Fibroblast of villous mesenchyme (primary cell): ENCODE measurements around the gene PILRB. TPM values are rescaled to one million over a fixed set of nuclear protein-coding genes. Genes with fewer than 3 reads are reported as not detected.

Experiments
- DNase-seq: peaks from one replicate; pipeline ENCODE4 v3.0.0-alpha.2; 2010; ENCODE audit warnings: low read depth
- H3K4me3 ChIP-seq: 2 replicates; pipeline ENCODE4 v1.5.1; 2011; ENCODE audit warnings: low read depth, mild to moderate bottlenecking, low read length
- total RNA-seq: library from RNA; depleted of rRNA; stranded (reverse); fragments of >200 nt; gene quantifications from 2 replicates; pipeline ENCODE4 v1.2.3, GENCODE V29; 2012
- TF ChIP-seq, protein P1 (sequence below): IDR thresholded peaks from 2 replicates; pipeline ENCODE4 v1.5.1; 2012; ENCODE audit warnings: low read depth, mild to moderate bottlenecking, low read length; ENCODE audit not compliant: insufficient read depth

The PILRB gene
- total RNA-seq, 1 donor: 11.7 TPM

DNA sequence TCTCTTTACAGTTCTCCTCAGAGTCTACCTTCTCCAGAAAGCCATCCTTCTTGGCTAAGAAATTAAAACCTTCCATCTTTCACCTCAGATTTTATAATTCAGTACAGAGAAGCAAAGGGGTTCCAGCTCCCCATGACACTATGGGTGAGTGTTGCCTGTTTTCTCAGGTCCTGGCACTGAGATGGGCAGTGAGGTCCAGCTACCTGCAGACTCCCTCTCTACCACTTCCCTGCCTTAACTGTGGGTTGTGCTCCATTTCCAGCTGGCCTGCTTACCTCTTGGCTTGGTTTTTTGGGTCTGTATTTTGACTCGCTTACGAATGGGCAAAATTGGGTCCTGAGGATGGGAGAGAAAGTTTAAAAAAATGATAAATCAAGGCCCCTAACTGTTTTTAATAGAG is 44.3 kb downstream of the PILRB start:
- no peak for DNase-seq
- TF ChIP-seq, protein P1, sequence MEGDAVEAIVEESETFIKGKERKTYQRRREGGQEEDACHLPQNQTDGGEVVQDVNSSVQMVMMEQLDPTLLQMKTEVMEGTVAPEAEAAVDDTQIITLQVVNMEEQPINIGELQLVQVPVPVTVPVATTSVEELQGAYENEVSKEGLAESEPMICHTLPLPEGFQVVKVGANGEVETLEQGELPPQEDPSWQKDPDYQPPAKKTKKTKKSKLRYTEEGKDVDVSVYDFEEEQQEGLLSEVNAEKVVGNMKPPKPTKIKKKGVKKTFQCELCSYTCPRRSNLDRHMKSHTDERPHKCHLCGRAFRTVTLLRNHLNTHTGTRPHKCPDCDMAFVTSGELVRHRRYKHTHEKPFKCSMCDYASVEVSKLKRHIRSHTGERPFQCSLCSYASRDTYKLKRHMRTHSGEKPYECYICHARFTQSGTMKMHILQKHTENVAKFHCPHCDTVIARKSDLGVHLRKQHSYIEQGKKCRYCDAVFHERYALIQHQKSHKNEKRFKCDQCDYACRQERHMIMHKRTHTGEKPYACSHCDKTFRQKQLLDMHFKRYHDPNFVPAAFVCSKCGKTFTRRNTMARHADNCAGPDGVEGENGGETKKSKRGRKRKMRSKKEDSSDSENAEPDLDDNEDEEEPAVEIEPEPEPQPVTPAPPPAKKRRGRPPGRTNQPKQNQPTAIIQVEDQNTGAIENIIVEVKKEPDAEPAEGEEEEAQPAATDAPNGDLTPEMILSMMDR: no peak
- H3K4me3 ChIP-seq: no peak overlapping the region

DNA sequence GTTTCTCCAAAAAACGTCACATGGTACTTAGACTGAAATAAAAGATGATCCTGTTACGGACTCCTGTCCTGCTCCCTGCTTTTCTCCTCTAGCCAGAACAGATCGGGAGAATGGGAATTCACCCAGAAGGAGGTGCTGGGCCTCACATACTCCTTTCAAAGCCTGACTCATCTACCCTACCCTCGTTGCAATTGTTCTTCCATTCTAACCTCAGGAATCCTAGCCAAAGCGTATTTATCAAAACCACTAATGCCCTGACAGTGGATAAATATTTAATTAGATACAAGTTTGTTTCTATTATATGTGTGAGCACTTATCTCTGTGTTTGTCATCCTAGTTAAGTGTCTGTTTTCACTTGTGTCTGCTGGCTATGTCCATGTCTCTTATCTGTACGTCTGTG is 48.9 kb downstream of the PILRB start:
- DNase-seq: peak; percentile 16
- H3K4me3 ChIP-seq: no peak overlapping the region
- TF ChIP-seq, protein P1: no peak

DNA sequence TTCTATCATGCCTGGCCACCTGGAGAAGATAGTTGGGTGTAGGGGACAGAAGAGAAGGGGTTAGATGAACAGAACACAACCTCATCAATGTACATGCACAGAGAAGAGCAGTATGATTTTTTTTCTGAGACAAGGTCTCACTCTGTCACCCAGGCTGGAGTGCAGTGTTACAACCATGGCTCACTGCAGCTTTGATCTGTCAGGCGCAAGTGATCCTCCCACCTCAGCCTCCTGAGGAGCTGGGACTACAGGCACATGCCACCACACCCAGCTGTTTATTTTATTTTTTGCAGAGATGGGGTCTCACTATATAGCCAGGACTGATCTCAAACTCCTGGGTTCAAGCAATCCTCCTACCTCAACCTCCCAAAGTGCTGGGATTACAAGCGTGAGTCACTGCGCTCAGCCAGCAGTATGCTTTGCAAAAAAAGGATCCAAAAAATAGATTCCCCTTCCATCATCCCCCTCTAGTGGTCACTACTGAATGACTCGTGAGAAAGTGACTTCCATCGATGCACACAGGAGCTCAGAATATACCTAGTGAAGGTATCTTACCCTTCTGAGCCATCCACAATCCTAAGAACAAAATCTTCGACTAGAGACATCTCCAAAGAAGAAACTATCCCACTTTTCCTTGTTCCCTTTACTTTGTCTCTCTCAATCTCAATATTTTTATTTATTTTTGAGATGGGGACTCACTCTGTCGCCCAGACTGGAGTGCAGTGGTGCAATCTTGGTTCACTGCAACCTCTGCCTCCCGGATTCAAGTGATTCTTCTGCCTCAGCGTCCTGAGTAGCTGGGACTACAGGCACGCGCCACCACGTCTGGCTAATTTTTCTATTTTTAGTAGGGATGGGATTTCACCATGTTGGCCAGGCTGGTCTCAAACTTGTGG is 49.6 kb downstream of the PILRB start:
- DNase-seq: peak; percentile 81
- TF ChIP-seq, protein P1: peak; percentile 77

DNA sequence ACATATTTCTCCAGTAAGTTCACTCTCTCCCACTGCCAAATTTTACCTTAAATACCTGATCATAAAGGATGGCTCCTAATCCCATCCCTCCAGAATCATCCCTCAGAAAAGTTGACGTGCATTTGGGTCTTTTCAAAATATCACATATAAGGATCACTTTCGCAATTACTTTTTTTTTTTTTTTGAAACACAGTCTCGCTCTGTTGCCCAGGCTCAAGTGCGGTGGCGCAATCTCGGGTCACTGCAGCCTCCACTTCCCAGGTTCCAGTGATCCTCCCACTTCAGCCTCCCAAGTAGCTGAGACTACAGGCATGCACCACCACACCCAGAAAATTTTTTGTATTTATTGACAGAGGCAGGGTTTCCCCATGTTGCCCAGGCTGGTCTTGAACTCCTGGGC is 53.2 kb downstream of the PILRB start:
- H3K4me3 ChIP-seq: no peak overlapping the region
- TF ChIP-seq, protein P1: no peak
- DNase-seq: no peak

More for the DNA sequence above, 49.6 kb downstream of the PILRB start:
- H3K4me3 ChIP-seq: no peak overlapping the region

DNA sequence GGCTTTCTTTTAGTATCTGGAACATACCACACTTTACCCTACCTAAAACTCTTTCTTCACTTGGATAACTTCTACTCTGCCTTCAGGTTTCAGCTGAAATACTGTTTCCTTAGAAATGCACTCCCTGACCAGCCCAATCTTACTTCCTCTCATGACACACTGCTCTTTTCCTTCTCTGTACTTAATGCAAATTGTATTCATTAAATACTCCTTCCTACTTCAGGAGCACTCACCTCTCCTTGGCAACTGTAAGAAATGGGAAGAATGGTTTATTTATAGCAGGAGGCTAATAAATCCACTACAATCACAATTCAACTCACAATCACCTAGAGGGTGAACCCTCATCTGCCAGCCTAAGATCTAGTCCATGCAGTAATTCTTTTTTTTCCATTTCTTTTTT is 55.4 kb downstream of the PILRB start:
- TF ChIP-seq, protein P1: no peak
- DNase-seq: no peak
- H3K4me3 ChIP-seq: no peak overlapping the region

DNA sequence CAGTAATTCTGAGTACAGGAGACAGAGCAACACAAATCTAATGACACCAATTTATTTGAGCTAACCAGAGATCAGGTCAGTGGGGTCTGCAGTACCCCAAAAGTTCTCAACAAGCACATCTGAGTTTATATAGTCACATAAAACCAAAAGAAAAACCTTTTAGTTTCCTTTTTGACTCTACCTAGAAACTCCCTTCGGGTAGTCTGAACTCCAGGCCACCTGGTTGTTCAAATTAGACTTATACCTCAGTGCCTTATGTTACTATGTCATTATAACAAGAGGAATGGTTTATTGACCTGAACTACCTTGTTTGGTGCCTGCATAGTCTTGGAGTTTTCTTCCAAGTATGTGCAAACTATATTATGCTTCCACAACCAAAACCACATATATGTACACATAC is 56.0 kb downstream of the PILRB start:
- DNase-seq: no peak
- H3K4me3 ChIP-seq: no peak overlapping the region
- TF ChIP-seq, protein P1: no peak
